ENCODE data around the gene ARFGAP2. TPM values are rescaled to one million over a fixed set of nuclear protein-coding genes. Genes with fewer than 3 reads are reported as not detected.

ARFGAP2 gene
- total and polyA plus RNA-seq, 2 of the 8 experiments (the other 6 are each of a cell fraction or from before 2014, with no cell fraction given), result 50.2 to 64.0 TPM

DNA sequence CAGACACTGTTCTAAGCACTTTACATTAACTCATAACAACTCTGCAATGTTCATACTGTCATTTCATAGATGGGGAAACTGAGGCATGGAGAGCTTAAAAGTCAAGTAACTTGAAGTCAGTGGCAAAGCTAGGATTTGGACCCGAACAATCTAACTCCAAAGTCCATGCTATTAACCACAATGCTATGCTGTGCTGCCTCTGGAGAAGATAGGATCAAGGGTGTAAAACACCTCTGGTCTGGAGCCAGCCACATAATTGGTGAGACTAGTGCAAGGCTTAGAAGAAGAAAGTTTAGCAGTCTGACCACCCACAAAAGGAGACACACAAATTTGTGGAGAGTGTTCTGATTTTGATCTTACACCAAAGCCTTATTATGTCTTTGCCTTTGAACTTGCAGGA lies 43.7 kb downstream of the ARFGAP2 start (continued):
- no peak for TF ChIP-seq ZNF274 (IDR thresholded peaks at IDR 0.05; ENCODE audit: borderline replicate concordance, extremely low read depth, low read length)
- TF ChIP-seq JUND (IDR thresholded peaks at IDR 0.05; ENCODE audit: low read length), result no peak
- no peak for TF ChIP-seq CBX8 (IDR thresholded peaks at IDR 0.05; ENCODE audit: borderline replicate concordance, low read depth, low read length)
- no peak for TF ChIP-seq SUZ12 (IDR thresholded peaks at IDR 0.05; ENCODE audit: low read length)
- no peak for TF ChIP-seq ATF2 (IDR thresholded peaks at IDR 0.05; ENCODE audit: low read length)
